MCF 10A (cell line): Measurements from ENCODE around the gene TENT4B. TPM values are rescaled to one million over a fixed set of nuclear protein-coding genes. Genes with fewer than 3 reads are reported as not detected.

ENCODE experiments used
- BruUV-seq: library from RNA; stranded (reverse); fragments of 400-500 nt; replicated peaks from 2 replicates; lab custom pipeline; 2021; lab: Mats Ljungman, UMichigan
- CTCF ChIA-PET: fragments of 300-600 bp; sonication (Branson Sonifier 250); formaldehyde crosslinking; extraction: SDS; loops from one replicate; lab custom pipeline; 2021; ENCODE audit warnings: antibody characterized with exemption, inconsistent platforms; lab: Yijun Ruan, JAX
- POLR2A ChIA-PET: fragments of 300-600, 350-650 bp; sonication (Branson Sonifier 250); formaldehyde crosslinking; extraction: SDS; loops from one replicate; lab custom pipeline; 2020; ENCODE audit warnings: antibody characterized with exemption, inconsistent platforms; lab: Yijun Ruan, JAX
- DNase-seq: peaks from one replicate; pipeline ENCODE4 v3.0.0-alpha.2; 2018; ENCODE audit not compliant: unreplicated experiment
- H3K27ac Mint-ChIP-seq: one replicate; pipeline ENCODE4 v1.8.0; 2022; ENCODE audit warnings: mild to moderate bottlenecking, low read depth, mixed read lengths; ENCODE audit not compliant: unreplicated experiment
- H3K27me3 Mint-ChIP-seq: one replicate; pipeline ENCODE4 v1.8.0; 2022; ENCODE audit warnings: mixed read lengths; ENCODE audit not compliant: insufficient read depth, unreplicated experiment
- H3K36me3 Mint-ChIP-seq: one replicate; pipeline ENCODE4 v1.8.0; 2022; ENCODE audit warnings: mild to moderate bottlenecking, moderate library complexity, mixed read lengths; ENCODE audit not compliant: insufficient read depth, unreplicated experiment
- H3K4me1 Mint-ChIP-seq: one replicate; pipeline ENCODE4 v1.8.0; 2022; ENCODE audit warnings: mixed read lengths; ENCODE audit not compliant: insufficient read depth, unreplicated experiment
- H3K4me3 Mint-ChIP-seq: one replicate; pipeline ENCODE4 v1.8.0; 2022; ENCODE audit warnings: mild to moderate bottlenecking, moderate library complexity, mixed read lengths; ENCODE audit not compliant: unreplicated experiment
- H3K9me3 Mint-ChIP-seq: one replicate; pipeline ENCODE4 v1.8.0; 2022; ENCODE audit warnings: mixed read lengths; ENCODE audit not compliant: unreplicated experiment
- CTCF ChIP-seq: fragments of 200-600 bp; IDR thresholded peaks from one replicate; pipeline ENCODE4 v1.8.0; 2022; ENCODE audit warnings: antibody characterized with exemption, mild to moderate bottlenecking; ENCODE audit not compliant: unreplicated experiment
- intact Hi-C: fragments of 100-400 bp; cut with micrococcal nuclease; formaldehyde crosslinking; loops from 2 replicates; pipeline ENCODE4 v1.14.1; 2022
- total RNA-seq: library from RNA; stranded (reverse); gene quantifications from 2 replicates; pipeline ENCODE4 v1.2.3, GENCODE V29; 2022

Gene TENT4B
- total RNA-seq, 1 experiment from 2014 or later, result 12.1 TPM

- no peaks in the 10 kb centered on the region for H3K9me3 Mint-ChIP-seq
- H3K4me3 Mint-ChIP-seq, result peak within 1 kb of the TSS; percentile 28
- BruUV-seq, result no TSS peak
- peak; percentile 62 for DNase-seq
- peak within 1 kb of the TSS; percentile 23 for H3K27ac Mint-ChIP-seq
- CTCF ChIA-PET, result interaction anchor here (0.6 kb wide), 1 partner anchor 64 kb away, joined by 3 read pairs; no protein-coding TSS in a partner anchor
- no peaks in the 10 kb centered on the region for H3K4me1 Mint-ChIP-seq
- H3K27me3 Mint-ChIP-seq, result no peaks in the 10 kb centered on the region
- POLR2A ChIA-PET, result interaction anchor here (0.6 kb wide), 1 partner anchor 303 kb away, joined by 3 read pairs; no protein-coding TSS in a partner anchor
- no peak for TF ChIP-seq CTCF
- H3K36me3 Mint-ChIP-seq, result no peaks in the 10 kb centered on the region
- intact Hi-C loops, result no loop called here
Observed at GRCh38 chr16:50266337-50267091, 113.4 kb downstream of the TENT4B start, which contains the start of gene ADCY7. TSS of gene ADCY7 (plus strand) at chr16:50266551. CDS start at chr16:50288180, 21,629 bp downstream.

- Mint-ChIP-seq H3K27ac (no peak overlapping the region), H3K4me1 (no peaks in the 10 kb centered on the region), H3K36me3 (no peaks in the 10 kb centered on the region), H3K4me3 (no peak overlapping the region), H3K9me3 (no peaks in the 10 kb centered on the region), H3K27me3 (no peaks in the 10 kb centered on the region)
- no TSS peak for BruUV-seq
- intact Hi-C loops, result no loop called here
- no peak for DNase-seq
- ChIA-PET CTCF (interaction anchor here (1.2 kb wide), 1 partner anchor 12 kb away, joined by 3 read pairs; no protein-coding TSS in a partner anchor), POLR2A (no interaction called here)
- TF ChIP-seq CTCF, result no peak
Observed at GRCh38 chr16:50267151-50267631, 114.1 kb downstream of the TENT4B start.

- Mint-ChIP-seq H3K4me3 (no peak overlapping the region), H3K27me3 (no peaks in the 10 kb centered on the region), H3K4me1 (no peaks in the 10 kb centered on the region), H3K36me3 (no peaks in the 10 kb centered on the region), H3K9me3 (no peaks in the 10 kb centered on the region), H3K27ac (no peak overlapping the region)
- no peak for TF ChIP-seq CTCF
- intact Hi-C loops, result no loop called here
- no peak for DNase-seq
- POLR2A ChIA-PET, result no interaction called here
- CTCF ChIA-PET, result interaction anchor here (1.1 to 1.2 kb wide), 2 partner anchors 13 to 398 kb away, joined by 3 read pairs; no protein-coding TSS in a partner anchor
- no TSS peak for BruUV-seq
Observed at GRCh38 chr16:50267651-50268050, 114.5 kb downstream of the TENT4B start.

GRCh38 chr16:50268352-50268751 is 115.2 kb downstream of the TENT4B start:
- Mint-ChIP-seq H3K4me1 (no peaks in the 10 kb centered on the region), H3K27me3 (no peaks in the 10 kb centered on the region), H3K36me3 (no peaks in the 10 kb centered on the region), H3K9me3 (no peaks in the 10 kb centered on the region), H3K27ac (no peak overlapping the region), H3K4me3 (no peak overlapping the region)
- intact Hi-C loops, result no loop called here
- no peak for TF ChIP-seq CTCF
- BruUV-seq, result no TSS peak
- no peak for DNase-seq
- ChIA-PET CTCF (interaction anchor here (0.6 to 1.2 kb wide), 3 partner anchors 13 to 567 kb away, joined by 3 to 6 read pairs (median 3); no protein-coding TSS in a partner anchor), POLR2A (no interaction called here)
